ENCODE results near the gene TLR4.

DNA sequence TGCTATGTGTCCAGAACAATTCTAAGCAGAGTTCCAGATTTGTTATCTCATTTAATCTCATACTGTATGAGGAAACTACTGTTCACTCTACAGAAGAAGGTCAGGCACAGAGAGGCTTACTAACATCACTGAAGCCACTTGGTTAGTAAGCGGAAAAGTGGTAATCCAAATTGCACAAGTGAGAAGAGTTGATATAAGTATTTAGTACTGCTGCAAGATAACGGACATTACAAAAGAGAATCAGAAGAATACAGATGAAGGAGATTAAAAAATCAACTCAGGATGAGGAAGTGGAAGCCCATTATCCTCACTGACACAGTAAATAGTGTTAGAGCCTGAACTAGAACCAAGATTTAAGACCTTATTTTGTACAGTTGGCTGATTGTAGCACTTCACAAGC lies 22.3 kb upstream of the TLR4 start:
- TF ChIP-seq, protein P1, sequence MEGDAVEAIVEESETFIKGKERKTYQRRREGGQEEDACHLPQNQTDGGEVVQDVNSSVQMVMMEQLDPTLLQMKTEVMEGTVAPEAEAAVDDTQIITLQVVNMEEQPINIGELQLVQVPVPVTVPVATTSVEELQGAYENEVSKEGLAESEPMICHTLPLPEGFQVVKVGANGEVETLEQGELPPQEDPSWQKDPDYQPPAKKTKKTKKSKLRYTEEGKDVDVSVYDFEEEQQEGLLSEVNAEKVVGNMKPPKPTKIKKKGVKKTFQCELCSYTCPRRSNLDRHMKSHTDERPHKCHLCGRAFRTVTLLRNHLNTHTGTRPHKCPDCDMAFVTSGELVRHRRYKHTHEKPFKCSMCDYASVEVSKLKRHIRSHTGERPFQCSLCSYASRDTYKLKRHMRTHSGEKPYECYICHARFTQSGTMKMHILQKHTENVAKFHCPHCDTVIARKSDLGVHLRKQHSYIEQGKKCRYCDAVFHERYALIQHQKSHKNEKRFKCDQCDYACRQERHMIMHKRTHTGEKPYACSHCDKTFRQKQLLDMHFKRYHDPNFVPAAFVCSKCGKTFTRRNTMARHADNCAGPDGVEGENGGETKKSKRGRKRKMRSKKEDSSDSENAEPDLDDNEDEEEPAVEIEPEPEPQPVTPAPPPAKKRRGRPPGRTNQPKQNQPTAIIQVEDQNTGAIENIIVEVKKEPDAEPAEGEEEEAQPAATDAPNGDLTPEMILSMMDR (IDR thresholded peaks at IDR 0.05): no peak
- TF ChIP-seq POLR2A (IDR thresholded peaks at IDR 0.05): no peak
